SK-N-SH treated with all-trans-retinoic acid at 6 μM for 48 hours (cell line): ENCODE data around the gene POC1A.

Experiments used
- ATAC-seq: fragments of 200-7000 bp; cut with Tn5 transposase; 3 replicates; pipeline ENCODE4 v1.9.1; 2020; ENCODE audit warnings: mild to moderate bottlenecking, moderate library complexity
- BACH2 ChIP-seq: fragments of 250-450 bp; sonication (Bioruptor Pico); IDR thresholded peaks from 2 replicates; pipeline ENCODE4 v1.9.0; 2021; ENCODE audit warnings: mild to moderate bottlenecking, borderline replicate concordance
- CSDC2 ChIP-seq: fragments of 250-450 bp; sonication (Bioruptor Pico); IDR thresholded peaks from 2 replicates; pipeline ENCODE4 v1.5.0; 2020; ENCODE audit warnings: mild to moderate bottlenecking, moderate library complexity
- ESRRG ChIP-seq: fragments of 250-450 bp; sonication (Bioruptor Pico); IDR thresholded peaks from 2 replicates; pipeline ENCODE4 v1.6.1; 2021; ENCODE audit warnings: mild to moderate bottlenecking
- GLIS3 ChIP-seq: fragments of 250-450 bp; sonication (Bioruptor Pico); IDR thresholded peaks from 2 replicates; pipeline ENCODE4 v1.5.0; 2020; ENCODE audit warnings: mild to moderate bottlenecking, moderate library complexity
- ISL1 ChIP-seq: fragments of 250-450 bp; sonication (Bioruptor Pico); IDR thresholded peaks from 2 replicates; pipeline ENCODE4 v2.1.2; 2022; ENCODE audit warnings: mild to moderate bottlenecking, moderate library complexity
- OSR1 ChIP-seq: fragments of 250-450 bp; sonication (Bioruptor Pico); IDR thresholded peaks from 2 replicates; pipeline ENCODE4 v1.8.0; 2022; ENCODE audit warnings: moderate library complexity, mild to moderate bottlenecking, inconsistent platforms
- PPARA ChIP-seq: fragments of 250-450 bp; sonication (Bioruptor Pico); IDR thresholded peaks from 2 replicates; pipeline ENCODE4 v1.5.0; 2020; ENCODE audit warnings: mild to moderate bottlenecking, borderline replicate concordance
- RARB ChIP-seq: fragments of 250-450 bp; sonication (Bioruptor Pico); IDR thresholded peaks from 2 replicates; pipeline ENCODE4 v1.8.0; 2021; ENCODE audit warnings: mild to moderate bottlenecking, moderate library complexity
- SNAI2 ChIP-seq: fragments of 250-450 bp; sonication (Bioruptor Pico); IDR thresholded peaks from 2 replicates; pipeline ENCODE4 v1.5.0; 2020; ENCODE audit warnings: mild to moderate bottlenecking, moderate library complexity
- TCF4 ChIP-seq: fragments of 250-450 bp; sonication (Bioruptor Pico); IDR thresholded peaks from 2 replicates; pipeline ENCODE4 v1.8.0; 2021; ENCODE audit warnings: mild to moderate bottlenecking, moderate library complexity, borderline replicate concordance
- TOX ChIP-seq: fragments of 250-450 bp; sonication (Bioruptor Pico); IDR thresholded peaks from 2 replicates; pipeline ENCODE4 v1.8.0; 2021; ENCODE audit warnings: mild to moderate bottlenecking, moderate library complexity, borderline replicate concordance
- ZFP3 ChIP-seq: fragments of 250-450 bp; sonication (Bioruptor Pico); IDR thresholded peaks from 2 replicates; pipeline ENCODE4 v1.5.0; 2020; ENCODE audit warnings: mild to moderate bottlenecking, moderate library complexity
- ZFP30 ChIP-seq: fragments of 450-650 bp; formaldehyde crosslinking; IDR thresholded peaks from 2 replicates; pipeline ENCODE4 v1.5.0; 2022; ENCODE audit warnings: mild to moderate bottlenecking, moderate library complexity
- ZNF565 ChIP-seq: fragments of 450-650 bp; formaldehyde crosslinking; conservative IDR thresholded peaks from 2 replicates; pipeline ENCODE4 v1.5.0; 2020; ENCODE audit warnings: low read depth, mild to moderate bottlenecking, moderate library complexity
- ZNF70 ChIP-seq: fragments of 450-650 bp; formaldehyde crosslinking; IDR thresholded peaks from 2 replicates; pipeline ENCODE4 v1.5.0; 2020; ENCODE audit warnings: mild to moderate bottlenecking, moderate library complexity
- TF ChIP-seq, protein P1 (sequence below): fragments of 250-450 bp; sonication (Bioruptor Pico); IDR thresholded peaks from 2 replicates; pipeline ENCODE4 v1.5.1; 2020; ENCODE audit warnings: low read depth, mild to moderate bottlenecking, moderate library complexity
- TF ChIP-seq, protein P2 (sequence below): fragments of 250-450 bp; sonication (Bioruptor Pico); IDR thresholded peaks from 2 replicates; pipeline ENCODE4 v1.5.1; 2021; ENCODE audit warnings: mild to moderate bottlenecking, moderate library complexity
- TF ChIP-seq, protein P3 (sequence below): fragments of 250-450 bp; sonication (Bioruptor Pico); IDR thresholded peaks from 2 replicates; pipeline ENCODE4 v1.8.0; 2020; ENCODE audit warnings: mild to moderate bottlenecking, moderate library complexity, borderline replicate concordance
- TF ChIP-seq, protein P4 (sequence below): fragments of 250-450 bp; sonication (Bioruptor Pico); IDR thresholded peaks from 2 replicates; pipeline ENCODE4 v1.8.0; 2021; ENCODE audit warnings: low read depth, mild to moderate bottlenecking, moderate library complexity, borderline replicate concordance

Gene POC1A

DNA sequence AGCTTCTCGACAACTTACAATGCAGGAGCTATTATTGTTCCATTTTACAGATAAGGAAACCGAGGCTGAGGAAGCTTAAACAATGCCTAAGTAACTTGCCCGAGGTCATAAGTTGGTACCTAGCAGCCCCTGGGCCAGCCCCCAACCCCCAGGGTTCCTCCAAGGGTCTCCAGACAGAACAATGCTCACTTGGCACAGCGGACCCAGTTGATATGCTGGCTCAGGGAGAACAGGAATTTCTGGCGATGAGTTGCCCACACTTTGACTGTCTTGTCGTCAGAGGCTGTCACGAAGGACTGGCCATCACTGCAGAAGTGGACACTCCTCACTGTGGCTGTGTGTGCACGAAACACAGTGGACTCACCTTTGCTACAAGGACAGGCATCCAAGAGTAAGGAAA, 5.2 kb downstream of the POC1A start (continued):
- TF ChIP-seq, protein P1, sequence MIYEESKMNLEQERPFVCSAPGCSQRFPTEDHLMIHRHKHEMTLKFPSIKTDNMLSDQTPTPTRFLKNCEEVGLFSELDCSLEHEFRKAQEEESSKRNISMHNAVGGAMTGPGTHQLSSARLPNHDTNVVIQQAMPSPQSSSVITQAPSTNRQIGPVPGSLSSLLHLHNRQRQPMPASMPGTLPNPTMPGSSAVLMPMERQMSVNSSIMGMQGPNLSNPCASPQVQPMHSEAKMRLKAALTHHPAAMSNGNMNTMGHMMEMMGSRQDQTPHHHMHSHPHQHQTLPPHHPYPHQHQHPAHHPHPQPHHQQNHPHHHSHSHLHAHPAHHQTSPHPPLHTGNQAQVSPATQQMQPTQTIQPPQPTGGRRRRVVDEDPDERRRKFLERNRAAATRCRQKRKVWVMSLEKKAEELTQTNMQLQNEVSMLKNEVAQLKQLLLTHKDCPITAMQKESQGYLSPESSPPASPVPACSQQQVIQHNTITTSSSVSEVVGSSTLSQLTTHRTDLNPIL (CRISPR knock-in tag): no peak
- TF ChIP-seq, protein P2, sequence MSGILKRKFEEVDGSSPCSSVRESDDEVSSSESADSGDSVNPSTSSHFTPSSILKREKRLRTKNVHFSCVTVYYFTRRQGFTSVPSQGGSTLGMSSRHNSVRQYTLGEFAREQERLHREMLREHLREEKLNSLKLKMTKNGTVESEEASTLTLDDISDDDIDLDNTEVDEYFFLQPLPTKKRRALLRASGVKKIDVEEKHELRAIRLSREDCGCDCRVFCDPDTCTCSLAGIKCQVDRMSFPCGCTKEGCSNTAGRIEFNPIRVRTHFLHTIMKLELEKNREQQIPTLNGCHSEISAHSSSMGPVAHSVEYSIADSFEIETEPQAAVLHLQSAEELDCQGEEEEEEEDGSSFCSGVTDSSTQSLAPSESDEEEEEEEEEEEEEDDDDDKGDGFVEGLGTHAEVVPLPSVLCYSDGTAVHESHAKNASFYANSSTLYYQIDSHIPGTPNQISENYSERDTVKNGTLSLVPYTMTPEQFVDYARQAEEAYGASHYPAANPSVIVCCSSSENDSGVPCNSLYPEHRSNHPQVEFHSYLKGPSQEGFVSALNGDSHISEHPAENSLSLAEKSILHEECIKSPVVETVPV (CRISPR knock-in tag): no peak
- TF ChIP-seq ZNF70 (CRISPR knock-in tag) (no peak), ZFP3 (CRISPR knock-in tag) (no peak), OSR1 (no peak), CSDC2 (CRISPR knock-in tag) (no peak), ESRRG (CRISPR knock-in tag) (no peak)

DNA sequence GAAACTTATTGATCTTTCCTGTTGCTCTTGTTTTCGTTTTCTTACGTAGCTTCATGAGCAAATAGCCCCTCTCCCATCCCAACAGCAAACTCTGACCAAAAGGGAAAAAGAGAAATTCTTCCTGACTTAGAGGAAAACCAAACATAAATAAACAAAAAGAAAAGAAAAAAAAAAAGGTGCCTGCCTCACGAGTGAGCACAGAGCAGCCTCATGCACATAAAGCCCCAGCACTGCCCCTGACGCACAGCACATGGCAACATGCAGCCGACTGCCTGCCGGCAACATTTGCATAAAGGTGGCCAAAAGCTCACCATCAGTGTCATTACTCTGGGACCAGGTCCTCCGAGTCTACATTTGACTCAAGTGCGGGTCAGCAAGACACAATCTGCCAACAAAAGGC, 6.4 kb downstream of the POC1A start:
- TF ChIP-seq GLIS3 (CRISPR knock-in tag) (no peak), TOX (CRISPR knock-in tag) (no peak), PPARA (CRISPR knock-in tag) (no peak)
- TF ChIP-seq, protein P2 (CRISPR knock-in tag): no peak
- ATAC-seq: no peak

DNA sequence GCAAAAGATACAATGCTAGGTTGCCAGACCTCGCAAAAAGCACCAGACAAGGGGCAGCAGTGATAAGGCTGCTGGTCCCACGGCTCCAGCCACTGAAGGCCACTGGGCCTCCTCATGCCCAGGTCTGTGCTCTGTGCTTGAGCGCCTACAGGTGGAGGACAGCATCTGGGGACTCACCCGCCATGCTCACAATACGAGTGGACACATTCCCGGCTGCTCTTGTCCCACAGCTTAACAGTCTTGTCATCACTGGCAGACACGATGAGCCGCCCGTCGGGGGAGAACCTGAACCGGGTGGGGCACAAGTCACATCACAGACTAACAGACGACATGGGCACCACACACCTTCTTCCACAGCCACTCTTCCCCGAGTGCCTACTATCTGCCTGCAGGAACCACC, 7.4 kb downstream of the POC1A start:
- TF ChIP-seq TCF4 (CRISPR knock-in tag): no peak
- ATAC-seq: no peak

DNA sequence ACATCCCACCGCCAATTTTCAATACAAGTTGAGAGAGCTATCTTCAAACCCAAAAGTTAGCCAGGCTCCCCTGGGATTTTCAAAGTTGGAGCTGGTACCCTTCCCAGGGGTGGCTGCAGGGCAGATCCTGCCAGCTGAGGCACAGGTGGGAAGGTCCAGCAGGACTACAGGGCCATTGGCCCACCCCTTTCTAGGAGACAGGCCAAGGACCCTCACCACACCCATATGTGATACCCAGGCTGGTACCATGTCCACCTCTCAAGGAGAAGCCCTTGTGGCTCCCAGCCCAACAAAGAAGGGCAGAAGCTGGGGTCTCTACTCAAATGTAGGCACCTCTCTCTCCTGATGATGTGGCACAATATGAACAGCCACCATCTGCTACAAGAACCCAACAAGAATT, 8.0 kb downstream of the POC1A start:
- no peak for ATAC-seq
- no peak for TF ChIP-seq SNAI2 (CRISPR knock-in tag)
- no peak for TF ChIP-seq ISL1 (CRISPR knock-in tag)
- TF ChIP-seq, protein P1 (CRISPR knock-in tag): no peak
- TF ChIP-seq PPARA (CRISPR knock-in tag): no peak
- no peak for TF ChIP-seq ZNF565 (CRISPR knock-in tag)
- TF ChIP-seq RARB (CRISPR knock-in tag): no peak
- TF ChIP-seq ESRRG (CRISPR knock-in tag): no peak
- no peak for TF ChIP-seq BACH2 (CRISPR knock-in tag)
- TF ChIP-seq, protein P2 (CRISPR knock-in tag): no peak
- TF ChIP-seq TCF4 (CRISPR knock-in tag): no peak
- TF ChIP-seq, protein P3, sequence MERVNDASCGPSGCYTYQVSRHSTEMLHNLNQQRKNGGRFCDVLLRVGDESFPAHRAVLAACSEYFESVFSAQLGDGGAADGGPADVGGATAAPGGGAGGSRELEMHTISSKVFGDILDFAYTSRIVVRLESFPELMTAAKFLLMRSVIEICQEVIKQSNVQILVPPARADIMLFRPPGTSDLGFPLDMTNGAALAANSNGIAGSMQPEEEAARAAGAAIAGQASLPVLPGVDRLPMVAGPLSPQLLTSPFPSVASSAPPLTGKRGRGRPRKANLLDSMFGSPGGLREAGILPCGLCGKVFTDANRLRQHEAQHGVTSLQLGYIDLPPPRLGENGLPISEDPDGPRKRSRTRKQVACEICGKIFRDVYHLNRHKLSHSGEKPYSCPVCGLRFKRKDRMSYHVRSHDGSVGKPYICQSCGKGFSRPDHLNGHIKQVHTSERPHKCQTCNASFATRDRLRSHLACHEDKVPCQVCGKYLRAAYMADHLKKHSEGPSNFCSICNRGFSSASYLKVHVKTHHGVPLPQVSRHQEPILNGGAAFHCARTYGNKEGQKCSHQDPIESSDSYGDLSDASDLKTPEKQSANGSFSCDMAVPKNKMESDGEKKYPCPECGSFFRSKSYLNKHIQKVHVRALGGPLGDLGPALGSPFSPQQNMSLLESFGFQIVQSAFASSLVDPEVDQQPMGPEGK: no peak
- no peak for TF ChIP-seq GLIS3 (CRISPR knock-in tag)
- TF ChIP-seq ZFP3 (CRISPR knock-in tag): no peak
- TF ChIP-seq ZFP30: no peak

DNA sequence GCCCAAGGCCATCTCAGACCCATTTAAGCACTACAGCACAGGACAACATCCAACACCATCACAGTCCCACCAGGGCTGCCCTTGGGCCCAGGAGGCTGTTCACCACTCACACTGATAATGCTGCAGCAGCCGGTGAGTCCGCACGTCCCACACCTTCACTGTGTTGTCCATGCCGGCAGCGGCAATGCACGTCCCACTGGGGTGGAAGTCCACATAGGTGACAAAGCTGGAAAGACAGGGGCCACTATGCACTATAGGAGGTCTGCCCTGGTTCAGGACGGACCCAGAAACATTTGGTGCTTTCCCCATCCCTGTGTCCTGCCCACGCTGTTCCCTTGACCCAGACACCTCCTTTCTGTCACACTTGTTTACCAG, 8.5 kb downstream of the POC1A start:
- ATAC-seq: no peak
- TF ChIP-seq ZFP3 (CRISPR knock-in tag) (no peak), ESRRG (CRISPR knock-in tag) (no peak), TCF4 (CRISPR knock-in tag) (no peak), PPARA (CRISPR knock-in tag) (no peak), ZFP30 (no peak), ZNF70 (CRISPR knock-in tag) (no peak)
- TF ChIP-seq, protein P4, sequence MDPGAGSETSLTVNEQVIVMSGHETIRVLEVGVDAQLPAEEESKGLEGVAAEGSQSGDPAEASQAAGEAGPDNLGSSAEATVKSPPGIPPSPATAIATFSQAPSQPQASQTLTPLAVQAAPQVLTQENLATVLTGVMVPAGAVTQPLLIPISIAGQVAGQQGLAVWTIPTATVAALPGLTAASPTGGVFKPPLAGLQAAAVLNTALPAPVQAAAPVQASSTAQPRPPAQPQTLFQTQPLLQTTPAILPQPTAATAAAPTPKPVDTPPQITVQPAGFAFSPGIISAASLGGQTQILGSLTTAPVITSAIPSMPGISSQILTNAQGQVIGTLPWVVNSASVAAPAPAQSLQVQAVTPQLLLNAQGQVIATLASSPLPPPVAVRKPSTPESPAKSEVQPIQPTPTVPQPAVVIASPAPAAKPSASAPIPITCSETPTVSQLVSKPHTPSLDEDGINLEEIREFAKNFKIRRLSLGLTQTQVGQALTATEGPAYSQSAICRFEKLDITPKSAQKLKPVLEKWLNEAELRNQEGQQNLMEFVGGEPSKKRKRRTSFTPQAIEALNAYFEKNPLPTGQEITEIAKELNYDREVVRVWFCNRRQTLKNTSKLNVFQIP (CRISPR knock-in tag): no peak
- TF ChIP-seq, protein P2 (CRISPR knock-in tag): no peak
- TF ChIP-seq, protein P3: no peak
